CD14-positive monocyte (primary cell): Measurements from ENCODE around the gene SAV1. TPM values are rescaled to one million over a fixed set of nuclear protein-coding genes. Genes with fewer than 3 reads are reported as not detected.
"Not testable (repeated sequence)": the region's sequence is repeated elsewhere in the genome, so short reads cannot be mapped to it uniquely, and the experiment has no call there.

Experiments used
- DNase-seq, 3 donors: peaks; one replicate each; pipeline ENCODE4 v3.0.0-alpha.2; 2011 to 2022
- H2AFZ ChIP-seq: 2 replicates; pipeline ENCODE4 v1.6.0; 2012; ENCODE audit warnings: mild to moderate bottlenecking, low read depth, low read length, inconsistent platforms; ENCODE audit not compliant: insufficient read depth, poor library complexity, severe bottlenecking
- H3K27ac ChIP-seq, 2 donors: 1 replicate in 1 of 2; 2 replicates in 1 of 2; pipeline ENCODE4 v1.5.1; 2012 to 2013; ENCODE audit warnings: low read length in 2 of 2, control low read depth in 1 of 2, inconsistent platforms in 1 of 2, low read depth in 1 of 2, mild to moderate bottlenecking in 1 of 2
- H3K27me3 ChIP-seq, 2 donors: one replicate each; pipeline versions ENCODE4 v1.6.0 to v1.6.1; 2011 to 2013; ENCODE audit warnings: low read length in 2 of 2; ENCODE audit not compliant: control insufficient read depth in 2 of 2, insufficient read depth in 2 of 2
- H3K36me3 ChIP-seq, 2 donors: replicated peaks in 1 of 2; 1 replicate in 1 of 2; 2 replicates in 1 of 2; pipeline versions ENCODE4 v1.5.1 to v1.6.1; 2012 to 2013; ENCODE audit warnings: low read length in 2 of 2, control low read depth in 1 of 2, inconsistent platforms in 1 of 2, mild to moderate bottlenecking in 1 of 2; ENCODE audit not compliant: insufficient read depth in 2 of 2, control insufficient read depth in 1 of 2
- H3K4me1 ChIP-seq, 2 donors: 1 replicate in 1 of 2; 2 replicates in 1 of 2; pipeline versions ENCODE4 v1.5.1 to v1.6.1; 2012 to 2013; ENCODE audit warnings: low read length in 2 of 2, control low read depth in 1 of 2, inconsistent platforms in 1 of 2, mild to moderate bottlenecking in 1 of 2, moderate library complexity in 1 of 2; ENCODE audit not compliant: insufficient read depth in 2 of 2, control insufficient read depth in 1 of 2
- H3K4me2 ChIP-seq: replicated peaks from 2 replicates; pipeline ENCODE3; 2012; ENCODE audit warnings: low read length, moderate library complexity, mild to moderate bottlenecking; ENCODE audit not compliant: poor library complexity, severe bottlenecking; ENCODE audit errors: extremely low read depth
- H3K4me3 ChIP-seq, 3 experiments: fragments of 200-600 bp in 1 of 3; sonication (generic) in 1 of 3; replicated peaks in 1 of 3; 1 replicate in 2 of 3; 2 replicates in 1 of 3; pipeline ENCODE4 v1.5.1; 2011 to 2013; ENCODE audit warnings: low read length in 3 of 3, mild to moderate bottlenecking in 3 of 3, control low read depth in 2 of 3, low read depth in 2 of 3, inconsistent platforms in 1 of 3, moderate library complexity in 1 of 3
- H3K79me2 ChIP-seq: 2 replicates; pipeline ENCODE4 v1.6.0; 2012; ENCODE audit warnings: mild to moderate bottlenecking, control low read depth, inconsistent platforms, low read length, moderate library complexity; ENCODE audit not compliant: insufficient read depth
- H3K9ac ChIP-seq: 2 replicates; pipeline ENCODE4 v1.6.0; 2017; ENCODE audit warnings: low read length, mild to moderate bottlenecking; ENCODE audit not compliant: insufficient read depth, poor library complexity, severe bottlenecking
- H3K9me3 ChIP-seq, 2 donors: replicated peaks in 1 of 2; 1 replicate in 1 of 2; 2 replicates in 1 of 2; pipeline versions ENCODE4 v1.5.1 to v1.6.1; 2012 to 2013; ENCODE audit warnings: low read length in 2 of 2, control low read depth in 1 of 2; ENCODE audit not compliant: control insufficient read depth in 1 of 2, insufficient read depth in 1 of 2
- H4K20me1 ChIP-seq: 2 replicates; pipeline ENCODE4 v1.6.0; 2012; ENCODE audit warnings: mild to moderate bottlenecking, low read length, control low read depth, moderate library complexity; ENCODE audit not compliant: insufficient read depth
- H3K27ac Mint-ChIP-seq, 7 donors: one replicate each; pipeline ENCODE4 v1.8.0; 2020; ENCODE audit warnings: mild to moderate bottlenecking in 7 of 7, mixed read lengths in 7 of 7, moderate library complexity in 6 of 7, inconsistent platforms in 2 of 7
- H3K27me3 Mint-ChIP-seq, 3 donors: one replicate each; pipeline ENCODE4 v1.8.0; 2021 to 2022; ENCODE audit warnings: low read depth in 3 of 3, mild to moderate bottlenecking in 3 of 3, mixed read lengths in 3 of 3, moderate library complexity in 3 of 3, inconsistent platforms in 1 of 3
- H3K36me3 Mint-ChIP-seq, 2 donors: one replicate each; pipeline ENCODE4 v1.8.0; 2020; ENCODE audit warnings: mixed read lengths in 2 of 2, inconsistent platforms in 1 of 2, mild to moderate bottlenecking in 1 of 2
- H3K4me1 Mint-ChIP-seq: one replicate; pipeline ENCODE4 v1.8.0; 2020; ENCODE audit warnings: mild to moderate bottlenecking, mixed read lengths
- H3K4me3 Mint-ChIP-seq, 2 donors: one replicate each; pipeline ENCODE4 v1.8.0; 2020; ENCODE audit warnings: mild to moderate bottlenecking in 2 of 2, mixed read lengths in 2 of 2, moderate library complexity in 1 of 2
- H3K9me3 Mint-ChIP-seq, 7 donors: one replicate each; pipeline ENCODE4 v1.8.0; 2020 to 2022; ENCODE audit warnings: mixed read lengths in 7 of 7, mild to moderate bottlenecking in 6 of 7, moderate library complexity in 6 of 7, inconsistent platforms in 2 of 7
- CTCF ChIP-seq: fragments of 200-600 bp; IDR thresholded peaks from one replicate; pipeline ENCODE4 v1.8.0; 2022; ENCODE audit warnings: antibody characterized with exemption, mild to moderate bottlenecking
- WGBS: methylation state at CpG from one replicate; pipeline ENCODE4 v1.1.5; 2013; ENCODE audit warnings: missing lambda C conversion rate; ENCODE audit not compliant: insufficient coverage; 5-methylcytosine and 5-hydroxymethylcytosine counted together
- intact Hi-C, 2 donors: fragments of 100-400 bp; cut with micrococcal nuclease; formaldehyde crosslinking; loops; one replicate each; pipeline versions ENCODE4 v1.15.0 to v1.15.1; 2023
- polyA plus RNA-seq, 3 donors: library from polyadenylated mRNA; depleted of rRNA in 1 of 3; unstranded in 2 of 3; stranded (reverse) in 1 of 3; fragments of 300-500 nt in 2 of 3; fragments of >200 nt in 1 of 3; fragmentation: Illumina TruSeq in 2 of 3; gene quantifications; 1 replicate in 2 of 3; 2 replicates in 1 of 3; pipeline ENCODE4 v1.2.3, GENCODE V29; 2012 to 2021

SAV1 gene
- polyA plus RNA-seq, 3 donors: 1.8 to 5.1 (median 4.8) TPM

GRCh38 chr14:50664579-50664978, 3.5 kb downstream of the SAV1 start:
- H3K4me3 Mint-ChIP-seq, H3K27me3 ChIP-seq, H3K27me3 Mint-ChIP-seq, H2AFZ ChIP-seq, H3K36me3 ChIP-seq, H3K27ac ChIP-seq, H3K4me3 ChIP-seq, DNase-seq, H3K79me2 ChIP-seq, H3K4me2 ChIP-seq, intact Hi-C loops, H3K9me3 Mint-ChIP-seq, H4K20me1 ChIP-seq, H3K27ac Mint-ChIP-seq, H3K9ac ChIP-seq, H3K9me3 ChIP-seq: not testable (repeated sequence)
- Mint-ChIP-seq H3K4me1 (peaks cover 16% of the 10 kb centered on the region), H3K36me3 (peaks cover 28 to 29% of the 10 kb centered on the region in 2 donors)
- H3K4me1 ChIP-seq: peaks cover 14 to 24% of the 10 kb centered on the region in 2 donors
- no CpG with 5 or more reads among the region's 2 CpGs for WGBS

- Mint-ChIP-seq H3K4me1 (peaks cover 1% of the 10 kb centered on the region), H3K9me3 (peaks cover 0 to 2% (median 0%) of the 10 kb centered on the region in 7 donors), H3K36me3 (peaks cover 26 to 27% of the 10 kb centered on the region in 2 donors), H3K27me3 (peaks cover 0 to 2% (median 0%) of the 10 kb centered on the region in 3 donors), H3K4me3 (no peak overlapping the region), H3K27ac (no peak overlapping the region)
- no peak overlapping the region for H3K9ac ChIP-seq
- H3K4me2 ChIP-seq: no peak overlapping the region
- no peak overlapping the region for H3K27ac ChIP-seq
- no peak overlapping the region for H3K4me3 ChIP-seq
- no peaks in the 10 kb centered on the region for H3K27me3 ChIP-seq
- intact Hi-C loops: no loop called here
- TF ChIP-seq CTCF: no peak
- no peaks in the 10 kb centered on the region for H3K79me2 ChIP-seq
- H3K4me1 ChIP-seq: no peaks in the 10 kb centered on the region
- H2AFZ ChIP-seq: no peak overlapping the region
- H3K36me3 ChIP-seq: peaks cover 0 to 2% of the 10 kb centered on the region in 2 donors
- no peaks in the 10 kb centered on the region for H3K9me3 ChIP-seq
- no peak for DNase-seq
- no peaks in the 10 kb centered on the region for H4K20me1 ChIP-seq
- 80% methylated on average over 6 of the region's 6 CpGs for WGBS
Measured at GRCh38 chr14:50659327-50659974, 8.7 kb downstream of the SAV1 start.
